Cortex of kidney (tissue), 1 donor: ENCODE data around the gene NCOA3.
"Not testable (repeated sequence)": the region's sequence is repeated elsewhere in the genome, so short reads cannot be mapped to it uniquely, and the experiment has no call there.

Experiments
- DNase-seq: peaks from one replicate; lab custom pipeline; 2025; lab: John Stamatoyannopoulos, UW

Gene NCOA3

GRCh38 chr20:47500554-47500953, 1.1 kb upstream of the NCOA3 start:
- no peak for DNase-seq

GRCh38 chr20:47501116-47501481, 588 bp upstream of the NCOA3 start:
- no peak for DNase-seq

GRCh38 chr20:47502271-47503239, 868 bp downstream of the NCOA3 start:
- no peak for DNase-seq

GRCh38 chr20:47503685-47504084, 2.0 kb downstream of the NCOA3 start:
- no peak for DNase-seq

- DNase-seq: no peak
Observed at GRCh38 chr20:47506335-47506734, 4.6 kb downstream of the NCOA3 start.

- DNase-seq: no peak
Observed at GRCh38 chr20:47506850-47507249, 5.2 kb downstream of the NCOA3 start.

GRCh38 chr20:47507275-47507981, 5.7 kb downstream of the NCOA3 start:
- DNase-seq: not testable (repeated sequence)

GRCh38 chr20:47508278-47508677, 6.6 kb downstream of the NCOA3 start:
- DNase-seq: no peak

GRCh38 chr20:47509104-47509661, 7.5 kb downstream of the NCOA3 start:
- DNase-seq: no peak

GRCh38 chr20:47509685-47510084, 8.0 kb downstream of the NCOA3 start:
- no peak for DNase-seq

- DNase-seq: no peak
Observed at GRCh38 chr20:47515843-47516242, 14.2 kb downstream of the NCOA3 start.

GRCh38 chr20:47521059-47521808, 19.5 kb downstream of the NCOA3 start:
- DNase-seq: no peak

- DNase-seq: no peak
Observed at GRCh38 chr20:47524015-47524784, 22.5 kb downstream of the NCOA3 start.

- DNase-seq: no peak
Observed at GRCh38 chr20:47527004-47527800, 25.5 kb downstream of the NCOA3 start.

- no peak for DNase-seq
Observed at GRCh38 chr20:47529840-47530239, 28.2 kb downstream of the NCOA3 start.

GRCh38 chr20:47531458-47531857, 29.8 kb downstream of the NCOA3 start:
- no peak for DNase-seq

GRCh38 chr20:47532002-47532401, 30.3 kb downstream of the NCOA3 start:
- no peak for DNase-seq

GRCh38 chr20:47533518-47534062, 31.9 kb downstream of the NCOA3 start:
- DNase-seq: no peak

GRCh38 chr20:47534405-47534804, 32.7 kb downstream of the NCOA3 start:
- DNase-seq: no peak

- no peak for DNase-seq
Observed at GRCh38 chr20:47535088-47535487, 33.4 kb downstream of the NCOA3 start.
